Right lobe of liver (tissue), 4 donors: ENCODE results near the gene BCL2L15.
A peak's percentile ranks its signal among the peaks of the same experiment; 100 is the strongest.

Source experiments
- POLR2A ChIP-seq: fragments of 450-650 bp; IDR thresholded peaks from one replicate; pipeline ENCODE4 v1.6.1; 2017; ENCODE audit warnings: antibody characterized with exemption, mild to moderate bottlenecking
- TF ChIP-seq, protein P1 (sequence below), 4 donors: fragments of 200-600 bp in 3 of 4; fragments of 450-650 bp in 1 of 4; IDR thresholded peaks; one replicate each; pipeline versions ENCODE4 v1.5.1 to v1.8.0; 2016 to 2022; ENCODE audit warnings: antibody characterized with exemption in 4 of 4, mild to moderate bottlenecking in 2 of 4
- donor health status: DM: no; HTN: no; CAD: no.
- donor health status: DM: no; HTN: no; CAD: no.
- donor health status: DM: no; HTN: yes; CAD: no.

DNA sequence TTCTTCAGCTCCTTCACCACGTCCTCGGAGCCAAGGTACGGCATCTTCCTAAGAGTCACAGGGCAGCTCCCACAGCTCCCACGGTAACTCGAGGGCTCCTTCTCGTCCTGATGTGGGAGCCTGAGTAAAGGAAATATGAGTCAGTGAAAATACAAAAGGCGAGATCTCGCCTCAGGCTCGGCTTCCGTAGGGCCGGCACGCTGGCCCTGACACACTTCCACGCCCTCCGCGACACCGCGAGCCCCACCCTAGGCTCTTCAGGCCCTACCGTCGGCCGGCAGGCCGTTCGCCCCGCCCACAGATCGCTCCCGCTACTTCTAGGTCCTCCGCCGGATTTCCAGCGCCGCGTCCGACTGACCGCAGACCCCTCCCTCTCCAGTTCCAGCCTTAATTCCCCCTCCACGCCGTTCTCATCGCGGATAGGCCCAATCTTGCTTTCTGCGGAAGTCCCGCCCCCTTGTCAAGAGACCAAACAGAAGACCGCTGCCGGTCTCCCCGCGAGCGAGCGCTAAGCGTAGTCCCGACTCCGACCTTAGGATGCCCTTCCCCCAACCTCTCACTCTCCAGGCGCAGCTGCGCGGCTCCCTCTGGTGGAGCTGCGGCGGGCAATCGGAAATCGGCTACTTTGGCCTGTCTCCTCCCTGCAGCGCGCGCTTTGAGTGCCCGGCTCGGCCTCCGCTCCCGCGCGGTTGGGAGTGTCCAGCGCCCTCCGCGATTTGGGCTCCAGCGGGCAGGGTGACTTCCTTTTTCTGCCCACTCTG, 17.5 kb upstream of the BCL2L15 start, which contains the start of the genes AP4B1 and DCLRE1B:
- TF ChIP-seq, protein P1, sequence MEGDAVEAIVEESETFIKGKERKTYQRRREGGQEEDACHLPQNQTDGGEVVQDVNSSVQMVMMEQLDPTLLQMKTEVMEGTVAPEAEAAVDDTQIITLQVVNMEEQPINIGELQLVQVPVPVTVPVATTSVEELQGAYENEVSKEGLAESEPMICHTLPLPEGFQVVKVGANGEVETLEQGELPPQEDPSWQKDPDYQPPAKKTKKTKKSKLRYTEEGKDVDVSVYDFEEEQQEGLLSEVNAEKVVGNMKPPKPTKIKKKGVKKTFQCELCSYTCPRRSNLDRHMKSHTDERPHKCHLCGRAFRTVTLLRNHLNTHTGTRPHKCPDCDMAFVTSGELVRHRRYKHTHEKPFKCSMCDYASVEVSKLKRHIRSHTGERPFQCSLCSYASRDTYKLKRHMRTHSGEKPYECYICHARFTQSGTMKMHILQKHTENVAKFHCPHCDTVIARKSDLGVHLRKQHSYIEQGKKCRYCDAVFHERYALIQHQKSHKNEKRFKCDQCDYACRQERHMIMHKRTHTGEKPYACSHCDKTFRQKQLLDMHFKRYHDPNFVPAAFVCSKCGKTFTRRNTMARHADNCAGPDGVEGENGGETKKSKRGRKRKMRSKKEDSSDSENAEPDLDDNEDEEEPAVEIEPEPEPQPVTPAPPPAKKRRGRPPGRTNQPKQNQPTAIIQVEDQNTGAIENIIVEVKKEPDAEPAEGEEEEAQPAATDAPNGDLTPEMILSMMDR (IDR thresholded peaks at IDR 0.05) = peak; percentile 50 to 75 (median 57)
- TF ChIP-seq POLR2A = peak; percentile 64
